ENCODE measurements around the gene MRAP. TPM values are rescaled to one million over a fixed set of nuclear protein-coding genes. Genes with fewer than 3 reads are reported as not detected.

Gene MRAP
- total RNA-seq, 2 experiments from 2014 or later: not detected

GRCh38 chr21:32330784-32331311 is 32.2 kb downstream of the MRAP start:
- DNase-seq: no peak
- Mint-ChIP-seq H3K4me3 (no peak overlapping the region), H3K4me1 (ENCODE audit: low read depth) (no peaks in the 10 kb centered on the region), H3K27me3 (no peaks in the 10 kb centered on the region), H3K36me3 (peaks cover 79% of the 10 kb centered on the region), H3K27ac (no peak overlapping the region), H3K9me3 (no peaks in the 10 kb centered on the region)
- intact Hi-C loops (cut with micrococcal nuclease): no loop called here
- POLR2A ChIA-PET: no interaction called here
- CTCF ChIA-PET: interaction anchor here (1.9 kb wide), 1 partner anchor 270 kb away, joined by 4 read pairs; no protein-coding TSS in a partner anchor

- Mint-ChIP-seq H3K27me3 (no peaks in the 10 kb centered on the region), H3K36me3 (peaks cover 80% of the 10 kb centered on the region), H3K27ac (no peak overlapping the region), H3K9me3 (no peaks in the 10 kb centered on the region), H3K4me1 (ENCODE audit: low read depth) (no peaks in the 10 kb centered on the region), H3K4me3 (no peak overlapping the region)
- POLR2A ChIA-PET: no interaction called here
- DNase-seq: no peak
- CTCF ChIA-PET: interaction anchor here (1.9 kb wide), 1 partner anchor 269 kb away, joined by 4 read pairs; no protein-coding TSS in a partner anchor
- intact Hi-C loops (cut with micrococcal nuclease): no loop called here
Measured at GRCh38 chr21:32331444-32332305, 33.0 kb downstream of the MRAP start.

- CTCF ChIA-PET: no interaction called here
- intact Hi-C loops (cut with micrococcal nuclease): no loop called here
- H3K9me3 Mint-ChIP-seq: no peaks in the 10 kb centered on the region
- no peak overlapping the region for H3K27ac Mint-ChIP-seq
- H3K36me3 Mint-ChIP-seq: peaks cover 82% of the 10 kb centered on the region
- no peaks in the 10 kb centered on the region for H3K27me3 Mint-ChIP-seq
- H3K4me3 Mint-ChIP-seq: no peak overlapping the region
- no peak for DNase-seq
- POLR2A ChIA-PET: no interaction called here
- no peaks in the 10 kb centered on the region for H3K4me1 Mint-ChIP-seq (ENCODE audit: low read depth)
Measured at GRCh38 chr21:32332463-32332951, 33.9 kb downstream of the MRAP start.

- Mint-ChIP-seq H3K36me3 (peaks cover 82% of the 10 kb centered on the region), H3K9me3 (no peaks in the 10 kb centered on the region), H3K4me1 (ENCODE audit: low read depth) (no peaks in the 10 kb centered on the region), H3K27me3 (no peaks in the 10 kb centered on the region), H3K4me3 (no peak overlapping the region), H3K27ac (no peak overlapping the region)
- intact Hi-C loops (cut with micrococcal nuclease): no loop called here
- ChIA-PET CTCF (no interaction called here), POLR2A (no interaction called here)
- DNase-seq: no peak
Measured at GRCh38 chr21:32333953-32334673, 35.5 kb downstream of the MRAP start.

- ChIA-PET CTCF (interaction anchor here (0.6 to 0.8 kb wide), 2 partner anchors 10 to 37 kb away, joined by 3 read pairs; no protein-coding TSS in a partner anchor), POLR2A (no interaction called here)
- H3K9me3 Mint-ChIP-seq: no peaks in the 10 kb centered on the region
- H3K27me3 Mint-ChIP-seq: no peaks in the 10 kb centered on the region
- intact Hi-C loops (cut with micrococcal nuclease): no loop called here
- H3K4me1 Mint-ChIP-seq (ENCODE audit: low read depth): no peaks in the 10 kb centered on the region
- H3K36me3 Mint-ChIP-seq: peaks cover 78% of the 10 kb centered on the region
- DNase-seq: no peak
- no peak overlapping the region for H3K27ac Mint-ChIP-seq
- no peak overlapping the region for H3K4me3 Mint-ChIP-seq
Measured at GRCh38 chr21:32334980-32335531, 36.4 kb downstream of the MRAP start.

GRCh38 chr21:32335601-32336575 is 37.2 kb downstream of the MRAP start:
- Mint-ChIP-seq H3K27me3 (no peaks in the 10 kb centered on the region), H3K9me3 (no peaks in the 10 kb centered on the region), H3K4me1 (ENCODE audit: low read depth) (no peaks in the 10 kb centered on the region), H3K27ac (no peak overlapping the region), H3K36me3 (peaks cover 74% of the 10 kb centered on the region), H3K4me3 (no peak overlapping the region)
- POLR2A ChIA-PET: no interaction called here
- no peak for DNase-seq
- intact Hi-C loops (cut with micrococcal nuclease): no loop called here
- CTCF ChIA-PET: interaction anchor here (0.6 to 0.8 kb wide), 2 partner anchors 9 to 36 kb away, joined by 3 read pairs; no protein-coding TSS in a partner anchor

GRCh38 chr21:32336711-32337110 is 38.1 kb downstream of the MRAP start:
- peaks cover 73% of the 10 kb centered on the region for H3K36me3 Mint-ChIP-seq
- intact Hi-C loops (cut with micrococcal nuclease): no loop called here
- H3K4me3 Mint-ChIP-seq: no peak overlapping the region
- POLR2A ChIA-PET: no interaction called here
- H3K27ac Mint-ChIP-seq: no peak overlapping the region
- CTCF ChIA-PET: no interaction called here
- no peaks in the 10 kb centered on the region for H3K27me3 Mint-ChIP-seq
- H3K9me3 Mint-ChIP-seq: no peaks in the 10 kb centered on the region
- no peak for DNase-seq
- no peaks in the 10 kb centered on the region for H3K4me1 Mint-ChIP-seq (ENCODE audit: low read depth)

- ChIA-PET CTCF (no interaction called here), POLR2A (no interaction called here)
- H3K36me3 Mint-ChIP-seq: peaks cover 69% of the 10 kb centered on the region
- no peaks in the 10 kb centered on the region for H3K4me1 Mint-ChIP-seq (ENCODE audit: low read depth)
- intact Hi-C loops (cut with micrococcal nuclease): no loop called here
- no peak overlapping the region for H3K27ac Mint-ChIP-seq
- H3K4me3 Mint-ChIP-seq: no peak overlapping the region
- no peaks in the 10 kb centered on the region for H3K9me3 Mint-ChIP-seq
- H3K27me3 Mint-ChIP-seq: no peaks in the 10 kb centered on the region
- no peak for DNase-seq
Measured at GRCh38 chr21:32337206-32337605, 38.6 kb downstream of the MRAP start.

GRCh38 chr21:32338209-32338921 is 39.7 kb downstream of the MRAP start:
- ChIA-PET POLR2A (no interaction called here), CTCF (no interaction called here)
- Mint-ChIP-seq H3K4me1 (ENCODE audit: low read depth) (no peaks in the 10 kb centered on the region), H3K27ac (no peak overlapping the region), H3K27me3 (no peaks in the 10 kb centered on the region), H3K36me3 (peaks cover 65% of the 10 kb centered on the region), H3K4me3 (no peak overlapping the region), H3K9me3 (no peaks in the 10 kb centered on the region)
- intact Hi-C loops (cut with micrococcal nuclease): no loop called here
- no peak for DNase-seq

GRCh38 chr21:32340863-32341848 is 42.5 kb downstream of the MRAP start:
- no peaks in the 10 kb centered on the region for H3K27me3 Mint-ChIP-seq
- no peak overlapping the region for H3K27ac Mint-ChIP-seq
- intact Hi-C loops (cut with micrococcal nuclease): no loop called here
- no peak for DNase-seq
- peaks cover 12% of the 10 kb centered on the region for H3K9me3 Mint-ChIP-seq
- no peaks in the 10 kb centered on the region for H3K4me1 Mint-ChIP-seq (ENCODE audit: low read depth)
- H3K36me3 Mint-ChIP-seq: peaks cover 67% of the 10 kb centered on the region
- ChIA-PET POLR2A (no interaction called here), CTCF (no interaction called here)
- H3K4me3 Mint-ChIP-seq: no peak overlapping the region

Measured in activated CD4-positive, alpha-beta memory T cell treated with anti-CD3 and anti-CD28 coated beads for 36 hours (primary cell).